Peyer's patch (tissue), 4 donors: ENCODE results near the gene RLF.

Experiments
- CTCF ChIP-seq, 6 experiments: fragments of 450-650 bp in 4 of 6; fragments of 200-600 bp in 2 of 6; sonication (generic) in 1 of 6; IDR thresholded peaks; one replicate each; pipeline ENCODE4 v1.5.1; 2017 to 2019; ENCODE audit warnings: antibody characterized with exemption in 6 of 6, mild to moderate bottlenecking in 3 of 6, moderate library complexity in 1 of 6
- POLR2A ChIP-seq, 2 donors: fragments of 450-650 bp; IDR thresholded peaks; one replicate each; pipeline ENCODE4 v1.5.1; 2017; ENCODE audit warnings: antibody characterized with exemption in 2 of 2, mild to moderate bottlenecking in 2 of 2, moderate library complexity in 2 of 2

- TF ChIP-seq CTCF (IDR thresholded peaks at IDR 0.05) (no peak), POLR2A (IDR thresholded peaks at IDR 0.05) (no peak)
Observed at GRCh38 chr1:40133839-40134238, 27.3 kb upstream of the RLF start.
